Dermis lymphatic vessel endothelial cell (primary cell): Measurements from ENCODE around the gene BHLHE40. TPM values are rescaled to one million over a fixed set of nuclear protein-coding genes. Genes with fewer than 3 reads are reported as not detected.

Experiments
- total RNA-seq: library from RNA; depleted of rRNA; stranded (reverse); fragments of >200 nt; gene quantifications from 2 replicates; pipeline ENCODE4 v1.2.1, GENCODE V29; 2014

BHLHE40 gene
- total RNA-seq, result 9.8 and 12.5 TPM in 2 replicates

GRCh38 chr3:4979428-4980228, at the start of gene BHLHE40:
Gene BHLHE40 (plus strand): TSS chr3:4979437. CDS start chr3:4979719, 282 bp downstream.

Other genes starting within 250 kb of the BHLHE40 start
- gene ARL8B, start 142.9 kb downstream of the BHLHE40 start, total RNA-seq, result 52.5 and 64.0 TPM in 2 replicates
- gene EDEM1, start 208.3 kb downstream of the BHLHE40 start, total RNA-seq, result 18.9 and 23.6 TPM in 2 replicates